ENCODE data around the gene RAB3A.

GRCh38 chr19:18179957-18180356 lies 23.9 kb downstream of the RAB3A start:
- TF ChIP-seq CTCF (IDR thresholded peaks at IDR 0.05; ENCODE audit: insufficient read depth, low read length, poor library complexity, severe bottlenecking) (no peak), EZH2phosphoT487 (conservative IDR thresholded peaks at IDR 0.05; ENCODE audit: low read length) (no peak)
